H9 (cell line): ENCODE results near the gene ANKRA2. TPM values are rescaled to one million over a fixed set of nuclear protein-coding genes. Genes with fewer than 3 reads are reported as not detected.

Source experiments
- DNase-seq: peaks from one replicate; pipeline ENCODE4 v3.0.0-alpha.2; 2017
- H2AFZ ChIP-seq: one replicate; pipeline ENCODE4 v1.6.1; 2013; ENCODE audit warnings: mild to moderate bottlenecking, low read length, control low read depth, moderate library complexity
- H2AK5ac ChIP-seq: 2 replicates; pipeline ENCODE4 v1.6.1; 2013; ENCODE audit warnings: low read length, control low read depth, mixed read lengths; ENCODE audit not compliant: insufficient read length
- H2BK120ac ChIP-seq: one replicate; pipeline ENCODE4 v1.6.1; 2013; ENCODE audit warnings: low read depth, mild to moderate bottlenecking, low read length, control low read depth, inconsistent platforms; ENCODE audit not compliant: poor library complexity, severe bottlenecking
- H2BK12ac ChIP-seq: 2 replicates; pipeline ENCODE4 v1.6.1; 2013; ENCODE audit warnings: low read length, control low read depth, mixed read lengths, low read depth; ENCODE audit not compliant: insufficient read length
- H2BK15ac ChIP-seq: 2 replicates; pipeline ENCODE4 v1.6.1; 2013; ENCODE audit warnings: low read depth, low read length, control low read depth
- H2BK20ac ChIP-seq: one replicate; pipeline ENCODE4 v1.6.1; 2013; ENCODE audit warnings: low read depth, mild to moderate bottlenecking, low read length, control low read depth, inconsistent platforms; ENCODE audit not compliant: poor library complexity, severe bottlenecking
- H2BK5ac ChIP-seq: 2 replicates; pipeline ENCODE4 v1.6.1; 2013; ENCODE audit warnings: low read length, control low read depth, mixed read lengths; ENCODE audit not compliant: insufficient read length
- H3K14ac ChIP-seq: 2 replicates; pipeline ENCODE4 v1.6.1; 2013; ENCODE audit warnings: low read length, control low read depth; ENCODE audit not compliant: insufficient read depth
- H3K18ac ChIP-seq: 2 replicates; pipeline ENCODE4 v1.6.1; 2013; ENCODE audit warnings: low read depth, mild to moderate bottlenecking, mixed read lengths, low read length, control low read depth; ENCODE audit not compliant: insufficient read length
- H3K23ac ChIP-seq: 2 replicates; pipeline ENCODE4 v1.6.1; 2013; ENCODE audit warnings: low read length, control low read depth, mixed read lengths, low read depth; ENCODE audit not compliant: insufficient read length
- H3K23me2 ChIP-seq: 2 replicates; pipeline ENCODE4 v1.6.1; 2013; ENCODE audit warnings: low read depth, mild to moderate bottlenecking, mixed read lengths, low read length, control low read depth; ENCODE audit not compliant: insufficient read length, poor library complexity, severe bottlenecking
- H3K27ac ChIP-seq: 2 replicates; pipeline ENCODE4 v1.5.1; 2013; ENCODE audit warnings: low read length, control low read depth, mixed read lengths, low read depth; ENCODE audit not compliant: insufficient read length
- H3K27me3 ChIP-seq: 2 replicates; pipeline ENCODE4 v1.6.1; 2013; ENCODE audit warnings: low read length, control low read depth, inconsistent platforms; ENCODE audit not compliant: insufficient read depth
- H3K4ac ChIP-seq: 2 replicates; pipeline ENCODE4 v1.6.1; 2013; ENCODE audit warnings: low read depth, mild to moderate bottlenecking, control low read depth, inconsistent platforms, low read length, moderate library complexity
- H3K4me1 ChIP-seq: 2 replicates; pipeline ENCODE4 v1.6.1; 2013; ENCODE audit warnings: low read length, control low read depth, inconsistent platforms; ENCODE audit not compliant: insufficient read depth
- H3K4me2 ChIP-seq: 2 replicates; pipeline ENCODE4 v1.6.1; 2013; ENCODE audit warnings: low read length, control low read depth, mixed read lengths; ENCODE audit not compliant: insufficient read length, insufficient read depth
- H3K56ac ChIP-seq: 2 replicates; pipeline ENCODE4 v1.6.1; 2013; ENCODE audit warnings: low read depth, mild to moderate bottlenecking, mixed read lengths, low read length, control low read depth; ENCODE audit not compliant: insufficient read length
- H3K79me1 ChIP-seq: 2 replicates; pipeline ENCODE4 v1.6.1; 2013; ENCODE audit warnings: low read depth, mild to moderate bottlenecking, moderate library complexity, low read length, control low read depth, inconsistent platforms; ENCODE audit not compliant: insufficient read depth, poor library complexity, severe bottlenecking
- H3K79me2 ChIP-seq: 2 replicates; pipeline ENCODE4 v1.6.1; 2013; ENCODE audit warnings: low read length, control low read depth, inconsistent platforms; ENCODE audit not compliant: insufficient read depth
- H3K9ac ChIP-seq: 2 replicates; pipeline ENCODE4 v1.6.1; 2013; ENCODE audit warnings: low read length, control low read depth, mixed read lengths; ENCODE audit not compliant: insufficient read length; ENCODE audit errors: extremely low read depth
- H3K9me3 ChIP-seq: one replicate; pipeline ENCODE4 v1.6.1; 2013; ENCODE audit warnings: low read depth, low read length, inconsistent platforms; ENCODE audit not compliant: control insufficient read depth
- H3T11ph ChIP-seq: one replicate; pipeline ENCODE4 v1.6.1; 2013; ENCODE audit warnings: mild to moderate bottlenecking, low read length, control low read depth, inconsistent platforms
- H4K20me1 ChIP-seq: one replicate; pipeline ENCODE4 v1.6.1; 2013; ENCODE audit not compliant: control insufficient read depth, insufficient read length, insufficient read depth
- H4K5ac ChIP-seq: 2 replicates; pipeline ENCODE4 v1.6.1; 2013; ENCODE audit warnings: low read depth, mild to moderate bottlenecking, mixed read lengths, low read length, control low read depth; ENCODE audit not compliant: insufficient read length
- H4K8ac ChIP-seq: replicated peaks from 2 replicates; pipeline ENCODE4 v1.6.1; 2013; ENCODE audit warnings: low read length, control low read depth, mixed read lengths, low read depth; ENCODE audit not compliant: insufficient read length
- H4K91ac ChIP-seq: 2 replicates; pipeline ENCODE4 v1.6.1; 2013; ENCODE audit warnings: low read depth, mild to moderate bottlenecking, moderate library complexity, mixed read lengths, low read length, control low read depth; ENCODE audit not compliant: insufficient read length
- H3K27ac Mint-ChIP-seq, 3 experiments: 2 replicates in 2 of 3; 3 replicates in 1 of 3; pipeline ENCODE4 v1.8.0; 2020 to 2021; ENCODE audit warnings: mixed read lengths in 3 of 3, mild to moderate bottlenecking in 1 of 3, moderate library complexity in 1 of 3
- H3K27me3 Mint-ChIP-seq: 2 replicates; pipeline ENCODE4 v1.8.0; 2021; ENCODE audit warnings: low read depth, mild to moderate bottlenecking, moderate library complexity, mixed read lengths
- H3K36me3 Mint-ChIP-seq, 3 experiments: 2 replicates in 2 of 3; 3 replicates in 1 of 3; pipeline ENCODE4 v1.8.0; 2020 to 2021; ENCODE audit warnings: low read depth in 3 of 3, mixed read lengths in 3 of 3; ENCODE audit not compliant: insufficient read depth in 1 of 3
- H3K4me1 Mint-ChIP-seq, 2 experiments: 2 replicates each; pipeline ENCODE4 v1.8.0; 2020; ENCODE audit warnings: mixed read lengths in 2 of 2
- H3K4me3 Mint-ChIP-seq, 2 experiments: 2 replicates in 1 of 2; 3 replicates in 1 of 2; pipeline ENCODE4 v1.8.0; 2020 to 2021; ENCODE audit warnings: mild to moderate bottlenecking in 2 of 2, mixed read lengths in 2 of 2, moderate library complexity in 1 of 2
- H3K9me3 Mint-ChIP-seq, 2 experiments: 2 replicates in 1 of 2; 3 replicates in 1 of 2; pipeline ENCODE4 v1.8.0; 2020; ENCODE audit warnings: mild to moderate bottlenecking in 2 of 2, mixed read lengths in 2 of 2, moderate library complexity in 1 of 2
- WGBS: extraction: QIAGEN DNeasy Blood & Tissue Kit; methylation state at CpG from one replicate; pipeline ENCODE4 v1.1.7; 2013; ENCODE audit warnings: missing lambda C conversion rate, low lambda C conversion rate, mixed read lengths; ENCODE audit not compliant: insufficient read length; ENCODE audit errors: extremely low coverage; 5-methylcytosine and 5-hydroxymethylcytosine counted together
- total RNA-seq: library from RNA; stranded (reverse); gene quantifications from 2 replicates; pipeline ENCODE4 v1.2.1, GENCODE V29; 2021
- TF ChIP-seq, protein P1 (sequence below): fragments of 200-600 bp; sonication (generic); conservative IDR thresholded peaks from 3 replicates; pipeline ENCODE4 v1.8.0; 2021; ENCODE audit warnings: antibody characterized with exemption, mild to moderate bottlenecking

The ANKRA2 gene
- total RNA-seq, 1 experiment from 2014 or later = 8.9 TPM

DNA sequence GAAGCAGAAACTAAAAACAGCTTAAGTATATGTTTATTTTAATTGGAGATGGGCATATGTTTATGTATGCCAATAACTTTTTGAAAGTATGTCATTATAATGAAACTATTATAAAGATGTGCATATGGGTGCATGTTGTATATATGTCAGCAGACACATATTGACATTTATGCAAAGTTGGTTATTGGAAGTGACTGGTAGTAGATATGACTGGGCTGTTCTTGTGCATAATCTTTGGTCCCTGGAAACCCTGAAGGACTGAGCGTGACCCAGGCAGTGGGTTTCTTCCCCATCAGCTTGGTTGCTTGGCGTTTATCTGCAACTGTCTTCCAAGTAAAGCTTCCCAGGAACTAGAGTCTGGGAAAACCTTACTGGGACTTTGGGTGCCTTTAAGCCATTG is 25.7 kb downstream of the ANKRA2 start:
- H3K79me1 ChIP-seq = no peaks in the 10 kb centered on the region
- no peaks in the 10 kb centered on the region for H3K79me2 ChIP-seq
- no peak overlapping the region for H3K56ac ChIP-seq
- no peaks in the 10 kb centered on the region for H3K9me3 ChIP-seq
- H3K4ac ChIP-seq = no peak overlapping the region
- H3K23ac ChIP-seq = no peak overlapping the region
- H2BK5ac ChIP-seq = no peak overlapping the region
- no peak for DNase-seq
- H2BK15ac ChIP-seq = no peak overlapping the region
- no peaks in the 10 kb centered on the region; the same call in 1 of the 2 replicates for H3K4me1 ChIP-seq
- no peak overlapping the region for H4K91ac ChIP-seq
- no peak overlapping the region for H2BK20ac ChIP-seq
- no peak overlapping the region for H4K5ac ChIP-seq
- peaks cover 2 to 12% of the 10 kb centered on the region in 2 experiments; a peak in 3 of 4 replicates for H3K4me1 Mint-ChIP-seq
- H3K18ac ChIP-seq = no peak overlapping the region
- H2AK5ac ChIP-seq = no peak overlapping the region
- peaks cover 0 to 10% of the 10 kb centered on the region in 2 experiments; a peak in 2 of 5 replicates for H3K9me3 Mint-ChIP-seq
- H3K9ac ChIP-seq = no peak overlapping the region
- H3K4me3 Mint-ChIP-seq = no peak overlapping the region
- no peaks in the 10 kb centered on the region for H3K23me2 ChIP-seq
- no CpG with 5 or more reads among the region's 2 CpGs for WGBS
- H4K20me1 ChIP-seq = no peaks in the 10 kb centered on the region
- H3K36me3 Mint-ChIP-seq = peaks cover 0 to 5% (median 0%) of the 10 kb centered on the region in 3 experiments; a peak in 2 of 7 replicates
- H4K8ac ChIP-seq = no peak overlapping the region
- H2AFZ ChIP-seq = no peak overlapping the region
- no peak overlapping the region for H2BK120ac ChIP-seq
- TF ChIP-seq, protein P1, sequence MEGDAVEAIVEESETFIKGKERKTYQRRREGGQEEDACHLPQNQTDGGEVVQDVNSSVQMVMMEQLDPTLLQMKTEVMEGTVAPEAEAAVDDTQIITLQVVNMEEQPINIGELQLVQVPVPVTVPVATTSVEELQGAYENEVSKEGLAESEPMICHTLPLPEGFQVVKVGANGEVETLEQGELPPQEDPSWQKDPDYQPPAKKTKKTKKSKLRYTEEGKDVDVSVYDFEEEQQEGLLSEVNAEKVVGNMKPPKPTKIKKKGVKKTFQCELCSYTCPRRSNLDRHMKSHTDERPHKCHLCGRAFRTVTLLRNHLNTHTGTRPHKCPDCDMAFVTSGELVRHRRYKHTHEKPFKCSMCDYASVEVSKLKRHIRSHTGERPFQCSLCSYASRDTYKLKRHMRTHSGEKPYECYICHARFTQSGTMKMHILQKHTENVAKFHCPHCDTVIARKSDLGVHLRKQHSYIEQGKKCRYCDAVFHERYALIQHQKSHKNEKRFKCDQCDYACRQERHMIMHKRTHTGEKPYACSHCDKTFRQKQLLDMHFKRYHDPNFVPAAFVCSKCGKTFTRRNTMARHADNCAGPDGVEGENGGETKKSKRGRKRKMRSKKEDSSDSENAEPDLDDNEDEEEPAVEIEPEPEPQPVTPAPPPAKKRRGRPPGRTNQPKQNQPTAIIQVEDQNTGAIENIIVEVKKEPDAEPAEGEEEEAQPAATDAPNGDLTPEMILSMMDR = no peak
- no peak overlapping the region for H3K14ac ChIP-seq
- peaks cover 10% of the 10 kb centered on the region for H3K27me3 Mint-ChIP-seq
- H2BK12ac ChIP-seq = no peak overlapping the region
- no peak overlapping the region for H3T11ph ChIP-seq
- H3K27me3 ChIP-seq = no peaks in the 10 kb centered on the region; the same call in 1 of the 2 replicates
- no peak overlapping the region for H3K4me2 ChIP-seq
- H3K27ac ChIP-seq = no peak overlapping the region
- no peak overlapping the region for H3K27ac Mint-ChIP-seq
